Activated CD4-positive, alpha-beta T cell treated with anti-CD3 and anti-CD28 coated beads, Interleukin-2, amount 50 U/mL, for 48 hours (primary cell): ENCODE results near the gene CIBAR2.

ENCODE experiments used
- DNase-seq, 2 experiments: peaks; one replicate each; pipeline ENCODE4 v3.0.0-alpha.2; 2020

Gene CIBAR2

GRCh38 chr16:85081765-85082164 is 30.5 kb downstream of the CIBAR2 start:
- no peak for DNase-seq

- no peak for DNase-seq
Observed at GRCh38 chr16:85081038-85081437, 31.2 kb downstream of the CIBAR2 start.

- DNase-seq, result no peak
Observed at GRCh38 chr16:85079785-85080570, 32.3 kb downstream of the CIBAR2 start.

GRCh38 chr16:85078952-85079351 is 33.3 kb downstream of the CIBAR2 start:
- no peak for DNase-seq

- no peak for DNase-seq
Observed at GRCh38 chr16:85078226-85078625, 34.0 kb downstream of the CIBAR2 start.

- DNase-seq, result no peak
Observed at GRCh38 chr16:85077576-85078125, 34.6 kb downstream of the CIBAR2 start.

GRCh38 chr16:85077039-85077438 is 35.2 kb downstream of the CIBAR2 start:
- no peak for DNase-seq

- no peak for DNase-seq
Observed at GRCh38 chr16:85075236-85075924, 36.9 kb downstream of the CIBAR2 start.

- DNase-seq, result no peak
Observed at GRCh38 chr16:85074225-85074914, 37.9 kb downstream of the CIBAR2 start.

GRCh38 chr16:85072947-85073346 is 39.3 kb downstream of the CIBAR2 start:
- DNase-seq, result no peak

- no peak for DNase-seq
Observed at GRCh38 chr16:85072076-85072860, 40.0 kb downstream of the CIBAR2 start.

- no peak for DNase-seq
Observed at GRCh38 chr16:85069171-85069570, 43.1 kb downstream of the CIBAR2 start.

- no peak for DNase-seq
Observed at GRCh38 chr16:85068746-85069145, 43.5 kb downstream of the CIBAR2 start.

- DNase-seq, result no peak
Observed at GRCh38 chr16:85067426-85067825, 44.8 kb downstream of the CIBAR2 start.

GRCh38 chr16:85067024-85067423 is 45.2 kb downstream of the CIBAR2 start:
- no peak for DNase-seq

- no peak for DNase-seq
Observed at GRCh38 chr16:85066346-85066885, 45.9 kb downstream of the CIBAR2 start.

GRCh38 chr16:85065099-85065498 is 47.2 kb downstream of the CIBAR2 start:
- no peak for DNase-seq

GRCh38 chr16:85064186-85064585 is 48.1 kb downstream of the CIBAR2 start:
- no peak for DNase-seq

GRCh38 chr16:85062845-85063244 is 49.4 kb downstream of the CIBAR2 start:
- DNase-seq, result no peak

- no peak for DNase-seq
Observed at GRCh38 chr16:85062323-85062722, 49.9 kb downstream of the CIBAR2 start.

- no peak for DNase-seq
Observed at GRCh38 chr16:85061566-85061965, 50.7 kb downstream of the CIBAR2 start.

GRCh38 chr16:85058909-85059308 is 53.4 kb downstream of the CIBAR2 start:
- no peak for DNase-seq
